CD4-positive, alpha-beta T cell treated with Interleukin-6 at 100 ng/mL for 8 hours (primary cell): ENCODE data around the gene PNLIP.

Experiments
- DNase-seq: peaks from one replicate; pipeline ENCODE4 v3.0.0-alpha.2; 2020; ENCODE audit warnings: mixed read lengths, low spot score

Gene PNLIP

DNA sequence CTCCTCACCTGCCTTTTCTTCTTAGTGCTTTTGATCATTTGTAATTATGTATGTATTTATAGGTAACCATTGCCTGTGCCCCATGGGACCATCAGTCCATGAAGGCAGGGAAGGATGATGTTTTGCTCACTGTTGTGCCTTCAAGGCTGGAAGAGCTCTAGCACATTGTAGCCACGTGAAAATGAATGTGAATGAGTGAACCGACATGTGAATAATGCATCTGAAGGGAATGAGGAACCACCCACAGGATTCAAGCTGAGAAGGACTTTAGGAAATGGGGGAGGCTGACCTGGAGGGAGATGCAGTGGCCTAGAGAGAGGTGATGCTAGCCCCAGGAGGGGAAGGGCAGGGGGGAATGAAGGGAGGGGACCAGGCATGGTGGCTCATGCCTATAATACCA, 69.1 kb downstream of the PNLIP start:
- no peak for DNase-seq

- no peak for DNase-seq
These were observed 69.6 kb downstream of the PNLIP start for GRCh38 chr10:116615199-116615776.
